Stimulated activated naive CD4-positive, alpha-beta T cell treated with Interleukin-2 at 50 U/mL for 16 hours (primary cell): Measurements from ENCODE around the gene SLC8A1.

Experiments used
- DNase-seq: peaks from one replicate; lab custom pipeline; 2025; lab: John Stamatoyannopoulos, UW

SLC8A1 gene

DNA sequence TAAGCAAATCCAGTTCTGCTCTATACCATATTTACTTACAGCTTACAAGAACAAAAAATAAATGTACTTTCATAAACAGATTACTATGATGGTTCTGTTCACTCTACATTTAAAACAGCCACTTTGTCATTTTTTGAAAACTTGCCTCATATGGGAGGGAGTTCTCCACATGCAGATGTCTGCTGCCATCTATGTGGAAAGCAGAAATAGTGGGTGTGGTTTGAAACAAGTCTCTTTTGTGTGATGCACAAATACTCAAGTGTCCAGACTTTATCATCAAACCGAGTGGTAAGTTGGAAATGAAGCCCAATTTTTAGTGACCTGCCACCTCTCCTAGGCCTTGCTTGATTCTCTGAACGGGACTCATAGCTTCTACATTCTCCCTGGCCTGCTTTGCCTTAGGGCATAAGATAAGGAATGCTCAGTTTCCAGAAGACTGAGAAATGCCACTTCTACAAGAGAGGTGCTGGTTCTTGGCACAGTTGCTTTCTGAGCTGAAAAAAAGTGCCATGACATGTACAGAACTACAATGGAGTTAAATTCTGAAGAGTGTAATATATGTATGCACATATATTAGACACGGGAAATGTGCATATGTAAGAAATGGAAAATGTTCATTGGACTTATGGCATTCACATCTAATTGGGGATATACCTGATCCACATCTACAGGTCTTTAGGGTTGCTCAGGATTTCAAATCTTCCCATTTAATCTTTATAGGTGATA lies 221.0 kb downstream of the SLC8A1 start:
- no peak for DNase-seq

DNA sequence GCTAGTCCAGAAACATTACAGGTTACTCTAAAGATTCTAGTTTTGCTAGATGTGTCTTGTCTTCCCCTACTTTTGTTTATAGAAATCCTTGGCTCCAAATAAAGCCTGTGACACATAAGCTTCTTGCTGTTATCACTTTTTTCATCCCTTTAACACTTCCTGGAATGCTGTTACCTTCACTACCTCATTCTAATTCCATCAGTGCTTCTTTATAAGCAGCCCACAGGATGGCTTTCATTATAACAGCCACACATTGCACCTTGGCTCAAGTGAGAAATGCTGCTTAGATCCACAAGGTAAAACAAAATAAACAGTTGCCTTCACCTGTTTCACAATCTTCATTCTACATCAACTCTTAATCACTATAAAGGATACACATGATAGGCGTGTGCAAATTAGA lies 221.7 kb downstream of the SLC8A1 start:
- no peak for DNase-seq

GRCh38 chr2:40228310-40228709 lies 223.6 kb downstream of the SLC8A1 start:
- DNase-seq = no peak

- DNase-seq = no peak
Observed at GRCh38 chr2:40227210-40227609, 224.7 kb downstream of the SLC8A1 start.

GRCh38 chr2:40226637-40227036 lies 225.3 kb downstream of the SLC8A1 start:
- no peak for DNase-seq

GRCh38 chr2:40225670-40226210 lies 226.2 kb downstream of the SLC8A1 start:
- no peak for DNase-seq

GRCh38 chr2:40224318-40224717 lies 227.6 kb downstream of the SLC8A1 start:
- DNase-seq = no peak

- no peak for DNase-seq
Observed at GRCh38 chr2:40220177-40220925, 231.5 kb downstream of the SLC8A1 start.

DNA sequence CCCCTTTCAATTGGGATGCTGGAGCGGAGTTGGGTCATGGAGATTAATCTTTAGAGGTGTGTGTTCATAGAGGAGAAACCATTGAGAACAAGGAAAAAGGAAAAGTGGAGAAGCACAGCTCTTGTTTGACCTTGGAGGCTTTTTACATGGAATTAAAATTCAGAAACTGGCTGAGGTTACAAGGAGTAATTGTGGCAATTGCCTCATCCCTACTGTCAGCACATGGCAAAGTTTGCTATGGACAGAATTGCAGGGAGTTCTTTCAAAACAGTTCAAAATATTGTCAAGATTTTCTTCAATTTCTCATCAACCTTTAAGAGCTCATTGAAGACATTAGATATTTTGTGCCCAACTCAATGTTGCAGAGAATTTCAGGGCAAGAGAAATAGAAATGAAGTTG lies 232.7 kb downstream of the SLC8A1 start:
- DNase-seq = no peak

- no peak for DNase-seq
Observed at GRCh38 chr2:40218679-40219078, 233.2 kb downstream of the SLC8A1 start.

GRCh38 chr2:40213619-40214018 lies 238.3 kb downstream of the SLC8A1 start:
- no peak for DNase-seq

DNA sequence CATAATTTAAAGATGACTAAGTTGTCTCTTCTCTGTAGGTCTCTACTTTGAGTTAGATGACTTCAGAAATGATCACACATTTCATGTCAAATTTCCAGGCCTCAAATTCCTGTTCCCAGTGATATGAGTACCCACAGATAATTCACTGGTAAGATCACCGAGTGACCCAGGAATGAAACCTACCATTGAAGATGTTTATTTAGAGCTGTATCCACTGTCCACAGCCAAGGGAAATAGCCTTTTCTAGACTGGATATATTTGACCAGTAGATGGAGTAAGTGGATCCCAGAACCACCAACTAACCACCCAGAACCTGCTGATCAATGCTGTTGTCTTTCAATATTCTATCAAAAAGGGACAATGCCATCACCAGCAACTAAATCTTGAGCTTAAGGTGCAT lies 238.8 kb downstream of the SLC8A1 start:
- no peak for DNase-seq

- no peak for DNase-seq
Observed at GRCh38 chr2:40210968-40211353, 240.9 kb downstream of the SLC8A1 start.

GRCh38 chr2:40210344-40210967 lies 241.4 kb downstream of the SLC8A1 start:
- no peak for DNase-seq

GRCh38 chr2:40209761-40210160 lies 242.1 kb downstream of the SLC8A1 start:
- no peak for DNase-seq

DNA sequence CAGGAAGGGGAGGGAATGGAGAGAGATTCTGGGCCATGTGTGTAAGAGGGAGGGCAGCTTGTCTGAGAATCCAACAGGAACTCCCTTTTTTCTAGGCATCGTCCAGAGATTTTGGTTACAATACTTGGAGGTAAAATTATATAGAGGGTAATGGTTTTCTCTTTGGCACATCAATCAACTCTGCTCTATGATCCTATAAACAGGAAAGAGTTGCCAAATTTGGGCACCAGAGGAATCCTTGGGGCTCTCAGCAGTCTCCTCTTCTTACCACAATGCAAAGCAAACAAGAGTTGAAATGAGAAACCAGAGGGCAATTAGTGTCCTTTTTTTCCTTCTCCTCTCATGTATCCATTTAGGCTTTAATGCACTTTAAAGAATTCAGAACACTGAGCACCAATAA lies 243.4 kb downstream of the SLC8A1 start:
- DNase-seq = no peak

GRCh38 chr2:40204268-40204667 lies 247.6 kb downstream of the SLC8A1 start:
- no peak for DNase-seq

- no peak for DNase-seq
Observed at GRCh38 chr2:40202798-40203400, 249.0 kb downstream of the SLC8A1 start.

GRCh38 chr2:40201425-40201824 lies 250.5 kb downstream of the SLC8A1 start:
- no peak for DNase-seq

- no peak for DNase-seq
Observed at GRCh38 chr2:40200366-40200915, 251.4 kb downstream of the SLC8A1 start.

GRCh38 chr2:40199771-40200170 lies 252.1 kb downstream of the SLC8A1 start:
- DNase-seq = no peak

DNA sequence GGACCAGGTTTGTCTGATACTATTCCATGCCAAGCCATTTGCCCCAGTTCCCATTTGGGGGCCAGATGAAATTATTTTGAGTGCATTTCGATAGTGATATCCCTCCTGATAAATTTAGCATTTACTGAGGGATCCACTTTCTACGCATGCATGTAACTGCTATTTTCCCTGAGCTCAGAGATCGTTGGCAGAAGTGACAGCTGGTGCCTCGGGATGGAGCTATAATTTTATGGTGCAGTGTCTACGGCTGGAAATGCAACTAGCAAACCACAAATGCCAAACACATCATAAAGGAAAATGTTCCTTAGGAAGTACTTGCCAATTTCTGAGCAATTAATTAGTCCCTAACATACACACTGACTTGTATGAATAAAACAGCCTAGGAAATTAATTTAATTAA lies 254.8 kb downstream of the SLC8A1 start:
- no peak for DNase-seq
